H1 (cell line): ENCODE measurements around the gene VWF. TPM values are rescaled to one million over a fixed set of nuclear protein-coding genes. Genes with fewer than 3 reads are reported as not detected.

Experiments
- RNF2 ChIP-seq: fragments of 200-900, 300-1000 bp; sonication (generic); IDR thresholded peaks from 2 replicates; pipeline ENCODE4 v1.7.1; 2016; ENCODE audit warnings: borderline replicate concordance, low read depth, mild to moderate bottlenecking, antibody characterized with exemption, low read length; ENCODE audit not compliant: poor library complexity, severe bottlenecking; ENCODE audit errors: missing control alignments
- SIN3A ChIP-seq, 2 experiments: IDR thresholded peaks in 1 of 2; conservative IDR thresholded peaks in 1 of 2; 2 replicates each; pipeline ENCODE4 v1.6.1; 2011 to 2012; ENCODE audit warnings: low read length in 2 of 2, improper control_type of control experiment in 1 of 2, low read depth in 1 of 2, mild to moderate bottlenecking in 1 of 2
- polyA plus RNA-seq, 7 experiments: library from polyadenylated mRNA; depleted of rRNA in 3 of 7; stranded (reverse) in 5 of 7; unstranded in 2 of 7; fragments of >200 nt in 5 of 7; fragments of 200-250 nt in 2 of 7; gene quantifications; 1 replicate in 5 of 7; 2 replicates in 1 of 7; 4 replicates in 1 of 7; pipeline versions ENCODE4 v1.2.1 to v1.2.3, GENCODE V29; 2011 to 2013; ENCODE audit warnings: missing spikeins in 2 of 7, mixed read lengths in 2 of 7
- total RNA-seq: library from RNA; stranded (reverse); fragmentation: NEBNext Ultra II Directional; extraction: Animal tissue kit (Norgen Biotek cat#: 25700); gene quantifications from 2 replicates; pipeline ENCODE4 v1.2.1, GENCODE V29; 2021

The VWF gene
- total and polyA plus RNA-seq, 2 of the 8 experiments (the other 6 are each of a cell fraction or from before 2014, with no cell fraction given): 0.39 to 0.60 TPM

- TF ChIP-seq SIN3A (conservative IDR thresholded peaks at IDR 0.05 in 1 of 2, IDR thresholded peaks at IDR 0.05 in 1 of 2; ENCODE audit: low read depth in 1 of 2, low read length in 2 of 2) (0 out of 4 replicates have a peak, but pooled peaks of 1 of the 2 experiments have one; percentile 22), RNF2 (no peak)
These were observed 57.1 kb downstream of the VWF start (continued) for GRCh38 chr12:6067152-6067916.
